ENCODE data around the gene WDR5B.

GRCh38 chr3:122415104-122415744 lies 638 bp downstream of the WDR5B start:
- TF ChIP-seq SIN3A (IDR thresholded peaks at IDR 0.05; ENCODE audit: borderline replicate concordance, insufficient read depth, low read length) (no peak), POLR2AphosphoS5 (IDR thresholded peaks at IDR 0.05; ENCODE audit: low read depth, low read length) (no peak)

Measured in PFSK-1 (cell line).